ENCODE data around the gene TREH.
"Not testable (repeated sequence)": the region's sequence is repeated elsewhere in the genome, so short reads cannot be mapped to it uniquely, and the experiment has no call there.

DNA sequence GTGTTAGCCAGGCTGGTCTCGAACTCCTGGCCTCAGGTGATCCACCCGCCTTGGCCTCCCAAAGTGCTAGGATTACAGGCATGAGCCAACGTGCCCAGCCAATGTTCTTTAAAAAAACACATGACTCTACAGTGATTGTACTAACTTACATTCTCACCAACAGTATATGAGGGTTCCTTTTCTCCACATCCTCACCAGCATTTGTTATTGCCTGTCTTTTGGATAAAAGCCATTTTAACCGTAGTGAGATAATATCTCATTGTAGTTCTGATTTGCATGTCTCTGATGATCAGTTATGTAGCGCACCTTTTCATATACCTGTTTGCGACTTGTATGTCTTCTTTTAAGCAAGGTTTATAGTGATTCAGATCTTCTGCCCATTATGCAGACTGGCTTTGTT, 3.5 kb upstream of the TREH start:
- TF ChIP-seq, protein P1, sequence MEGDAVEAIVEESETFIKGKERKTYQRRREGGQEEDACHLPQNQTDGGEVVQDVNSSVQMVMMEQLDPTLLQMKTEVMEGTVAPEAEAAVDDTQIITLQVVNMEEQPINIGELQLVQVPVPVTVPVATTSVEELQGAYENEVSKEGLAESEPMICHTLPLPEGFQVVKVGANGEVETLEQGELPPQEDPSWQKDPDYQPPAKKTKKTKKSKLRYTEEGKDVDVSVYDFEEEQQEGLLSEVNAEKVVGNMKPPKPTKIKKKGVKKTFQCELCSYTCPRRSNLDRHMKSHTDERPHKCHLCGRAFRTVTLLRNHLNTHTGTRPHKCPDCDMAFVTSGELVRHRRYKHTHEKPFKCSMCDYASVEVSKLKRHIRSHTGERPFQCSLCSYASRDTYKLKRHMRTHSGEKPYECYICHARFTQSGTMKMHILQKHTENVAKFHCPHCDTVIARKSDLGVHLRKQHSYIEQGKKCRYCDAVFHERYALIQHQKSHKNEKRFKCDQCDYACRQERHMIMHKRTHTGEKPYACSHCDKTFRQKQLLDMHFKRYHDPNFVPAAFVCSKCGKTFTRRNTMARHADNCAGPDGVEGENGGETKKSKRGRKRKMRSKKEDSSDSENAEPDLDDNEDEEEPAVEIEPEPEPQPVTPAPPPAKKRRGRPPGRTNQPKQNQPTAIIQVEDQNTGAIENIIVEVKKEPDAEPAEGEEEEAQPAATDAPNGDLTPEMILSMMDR (conservative IDR thresholded peaks at IDR 0.05; ENCODE audit: low read length), result not testable (repeated sequence)
- not testable (repeated sequence) for TF ChIP-seq EZH2phosphoT487 (IDR thresholded peaks at IDR 0.05; ENCODE audit: borderline replicate concordance, low read depth, low read length)
